PC-3 (cell line): ENCODE results near the gene IZUMO3. TPM values are rescaled to one million over a fixed set of nuclear protein-coding genes. Genes with fewer than 3 reads are reported as not detected.

ENCODE experiments used
- ATAC-seq: fragments of 200-7000 bp; cut with Tn5 transposase; 2 replicates; pipeline ENCODE4 v1.9.1; 2020; ENCODE audit warnings: mild to moderate bottlenecking, moderate library complexity
- BruUV-seq: library from RNA; stranded (reverse); fragments of 400-500 nt; replicated peaks from 2 replicates; lab custom pipeline; 2021; lab: Mats Ljungman, UMichigan
- CTCF ChIA-PET: fragments of 300-600 bp; sonication (Branson Sonifier 250); formaldehyde crosslinking; loops from one replicate; lab custom pipeline; 2022; ENCODE audit warnings: antibody characterized with exemption; lab: Charles Lee
- POLR2A ChIA-PET: fragments of 300-600 bp; sonication (Branson Sonifier 250); formaldehyde crosslinking; loops from one replicate; lab custom pipeline; 2022; ENCODE audit warnings: antibody characterized with exemption; ENCODE audit not compliant: unreplicated experiment; lab: Charles Lee
- DNase-seq: peaks from one replicate; pipeline ENCODE4 v3.0.0-alpha.2; 2015
- H2AFZ ChIP-seq: fragments of 300-600 bp; sonication (generic); 2 replicates; pipeline ENCODE4 v1.6.0; 2016; ENCODE audit warnings: antibody characterized with exemption, low read length
- H3F3A ChIP-seq: fragments of 300-600 bp; sonication (generic); one replicate; pipeline ENCODE4 v1.6.0; 2017; ENCODE audit warnings: antibody characterized with exemption, low read length, control low read depth, mild to moderate bottlenecking; ENCODE audit not compliant: unreplicated experiment
- H3K27ac ChIP-seq: fragments of 300-600 bp; sonication (generic); 2 replicates; pipeline ENCODE4 v1.5.1; 2016; ENCODE audit warnings: mild to moderate bottlenecking, low read length
- H3K27me3 ChIP-seq: fragments of 300-600 bp; sonication (generic); 2 replicates; pipeline ENCODE4 v1.6.1; 2016; ENCODE audit warnings: low read length, mixed read lengths
- H3K36me3 ChIP-seq: fragments of 300-600 bp; sonication (generic); 2 replicates; pipeline ENCODE4 v1.6.1; 2016; ENCODE audit warnings: low read depth, mixed run types, low read length, mixed read lengths
- H3K4me1 ChIP-seq: fragments of 300-600 bp; sonication (generic); 2 replicates; pipeline ENCODE4 v1.5.1; 2016; ENCODE audit warnings: low read length; ENCODE audit not compliant: insufficient read depth
- H3K4me2 ChIP-seq: fragments of 300-600 bp; sonication (generic); 2 replicates; pipeline ENCODE4 v1.6.0; 2016; ENCODE audit warnings: low read length
- H3K4me3 ChIP-seq: fragments of 300-600 bp; sonication (generic); 2 replicates; pipeline ENCODE4 v1.5.1; 2016; ENCODE audit warnings: mild to moderate bottlenecking, low read length, mixed read lengths
- H3K79me2 ChIP-seq: fragments of 300-600 bp; sonication (generic); 2 replicates; pipeline ENCODE4 v1.6.1; 2017; ENCODE audit warnings: low read length, mixed read lengths
- H3K9ac ChIP-seq: fragments of 300-600 bp; sonication (generic); 2 replicates; pipeline ENCODE4 v1.6.0; 2016; ENCODE audit warnings: mild to moderate bottlenecking, low read length
- H3K9me2 ChIP-seq: fragments of 300-600 bp; sonication (generic); replicated peaks from 2 replicates; pipeline ENCODE4 v1.6.1; 2016; ENCODE audit warnings: mixed run types, low read length, mixed read lengths
- H3K9me3 ChIP-seq: fragments of 300-600 bp; sonication (generic); 2 replicates; pipeline ENCODE4 v1.6.1; 2016; ENCODE audit warnings: low read length, mixed read lengths
- H4K20me1 ChIP-seq: fragments of 300-600 bp; sonication (generic); 2 replicates; pipeline ENCODE4 v1.6.1; 2016; ENCODE audit warnings: low read length, mixed read lengths
- CTCF ChIP-seq: fragments of 300-600 bp; sonication (generic); conservative IDR thresholded peaks from 2 replicates; pipeline ENCODE4 v1.5.1; 2017; ENCODE audit warnings: antibody characterized with exemption, low read depth, mild to moderate bottlenecking, low read length
- EZH2 ChIP-seq: fragments of 300-600 bp; sonication (generic); IDR thresholded peaks from one replicate; pipeline ENCODE4 v1.6.1; 2017; ENCODE audit warnings: antibody characterized with exemption, mild to moderate bottlenecking, low read length; ENCODE audit not compliant: unreplicated experiment
- EZH2phosphoT487 ChIP-seq: fragments of 300-600 bp; sonication (generic); IDR thresholded peaks from 2 replicates; pipeline ENCODE4 v1.6.1; 2018; ENCODE audit warnings: mild to moderate bottlenecking, antibody characterized with exemption, low read length, borderline replicate concordance
- intact Hi-C: fragments of 100-400 bp; cut with micrococcal nuclease; formaldehyde crosslinking; loops from 2 replicates; pipeline ENCODE4 v1.9.0; 2023
- total RNA-seq: library from RNA; depleted of rRNA; stranded (reverse); fragments of >200 nt; gene quantifications from 2 replicates; pipeline ENCODE4 v1.2.3, GENCODE V29; 2014

IZUMO3 gene
- total RNA-seq, 1 experiment from 2014 or later: not detected

- no peak for DNase-seq
- H3K27me3 ChIP-seq: no peaks in the 10 kb centered on the region
- H3K36me3 ChIP-seq: no peaks in the 10 kb centered on the region
- no peak overlapping the region for H2AFZ ChIP-seq
- no peak for TF ChIP-seq EZH2phosphoT487
- TF ChIP-seq CTCF: no peak
- TF ChIP-seq EZH2: no peak
- H3F3A ChIP-seq: no peaks in the 10 kb centered on the region
- ChIA-PET CTCF (no interaction called here), POLR2A (no interaction called here)
- ATAC-seq: no peak
- H3K79me2 ChIP-seq: no peaks in the 10 kb centered on the region
- H4K20me1 ChIP-seq: no peaks in the 10 kb centered on the region
- H3K9me3 ChIP-seq: no peaks in the 10 kb centered on the region
- no peak overlapping the region for H3K4me2 ChIP-seq
- no peaks in the 10 kb centered on the region for H3K4me1 ChIP-seq
- H3K9me2 ChIP-seq: no peaks in the 10 kb centered on the region
- BruUV-seq: no TSS peak
- intact Hi-C loops: no loop called here
- H3K9ac ChIP-seq: no peak overlapping the region
- no peak overlapping the region for H3K27ac ChIP-seq
- H3K4me3 ChIP-seq: no peak overlapping the region
These were observed 43.3 kb downstream of the IZUMO3 start for GRCh38 chr9:24502206-24502937.

DNA sequence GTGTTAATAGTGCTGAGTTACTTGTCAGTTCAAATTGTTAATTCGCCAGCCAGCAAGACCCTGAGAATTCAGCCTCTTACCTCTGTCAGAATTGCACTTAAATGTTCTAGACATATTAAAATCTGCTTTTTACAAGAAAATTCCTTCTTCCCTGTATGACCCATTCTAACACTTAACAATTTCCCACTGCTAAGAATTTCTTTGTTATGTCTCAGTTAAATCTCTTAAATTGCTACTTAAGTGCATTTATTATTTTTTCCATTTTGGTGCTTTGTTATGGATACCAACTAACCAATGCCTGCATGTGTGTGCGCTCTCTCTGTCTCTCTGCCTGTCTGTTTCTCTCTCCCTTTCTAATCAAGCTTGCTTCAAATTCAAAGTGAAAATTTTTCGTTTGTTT lies 44.9 kb downstream of the IZUMO3 start:
- no peak overlapping the region for H2AFZ ChIP-seq
- ChIA-PET CTCF (no interaction called here), POLR2A (no interaction called here)
- no peaks in the 10 kb centered on the region for H3K79me2 ChIP-seq
- no peak for ATAC-seq
- no peak overlapping the region for H3K4me2 ChIP-seq
- no peak for TF ChIP-seq CTCF
- TF ChIP-seq EZH2phosphoT487: no peak
- no peak for TF ChIP-seq EZH2
- H3K9ac ChIP-seq: no peak overlapping the region
- no peaks in the 10 kb centered on the region for H4K20me1 ChIP-seq
- no TSS peak for BruUV-seq
- H3K9me3 ChIP-seq: no peaks in the 10 kb centered on the region
- H3K9me2 ChIP-seq: no peaks in the 10 kb centered on the region
- H3F3A ChIP-seq: no peaks in the 10 kb centered on the region
- intact Hi-C loops: no loop called here
- H3K27ac ChIP-seq: no peak overlapping the region
- DNase-seq: no peak
- H3K4me1 ChIP-seq: no peaks in the 10 kb centered on the region
- no peaks in the 10 kb centered on the region for H3K27me3 ChIP-seq
- H3K4me3 ChIP-seq: no peak overlapping the region
- H3K36me3 ChIP-seq: no peaks in the 10 kb centered on the region

- DNase-seq (no peak), ATAC-seq (no peak)
- POLR2A ChIA-PET: no interaction called here
- Histone ChIP-seq H3K4me2 (no peak overlapping the region), H3K79me2 (no peaks in the 10 kb centered on the region), H3K4me3 (no peak overlapping the region), H3F3A (no peaks in the 10 kb centered on the region), H3K27ac (no peak overlapping the region), H3K9me3 (no peaks in the 10 kb centered on the region), H2AFZ (no peak overlapping the region), H3K9ac (no peak overlapping the region), H4K20me1 (no peaks in the 10 kb centered on the region), H3K27me3 (no peaks in the 10 kb centered on the region), H3K36me3 (no peaks in the 10 kb centered on the region), H3K9me2 (no peaks in the 10 kb centered on the region), H3K4me1 (no peaks in the 10 kb centered on the region)
- intact Hi-C loops: no loop called here
- BruUV-seq: no TSS peak
- CTCF ChIA-PET: no interaction called here
- TF ChIP-seq EZH2 (no peak), CTCF (no peak), EZH2phosphoT487 (no peak)
These were observed 47.1 kb downstream of the IZUMO3 start for GRCh38 chr9:24498632-24499031.
